Central memory CD8-positive, alpha-beta T cell (primary cell): Measurements from ENCODE around the gene ATOSB.
A peak's percentile ranks its signal among the peaks of the same experiment; 100 is the strongest.

Experiments used
- ATAC-seq: fragments of 150-1000 bp; cut with Tn5 transposase; replicated peaks from 2 replicates; pipeline ENCODE4 v1.10.0; 2022; ENCODE audit warnings: mild to moderate bottlenecking, moderate FRiP score, moderate number of reproducible peaks; ENCODE audit not compliant: poor library complexity, severe bottlenecking; ENCODE audit errors: extremely low read depth
- DNase-seq, 2 donors: peaks; one replicate each; pipeline ENCODE4 v3.0.0; 2021; ENCODE audit warnings: low spot score in 2 of 2
- H3K27ac Mint-ChIP-seq: one replicate; pipeline ENCODE4 v1.8.0; 2022; ENCODE audit warnings: low read depth, mild to moderate bottlenecking, moderate library complexity, mixed read lengths
- H3K27me3 Mint-ChIP-seq: one replicate; pipeline ENCODE4 v1.8.0; 2022; ENCODE audit warnings: mixed read lengths
- H3K36me3 Mint-ChIP-seq: one replicate; pipeline ENCODE4 v1.8.0; 2022; ENCODE audit warnings: mild to moderate bottlenecking, moderate library complexity, mixed read lengths; ENCODE audit not compliant: insufficient read depth
- H3K4me1 Mint-ChIP-seq: one replicate; pipeline ENCODE4 v1.8.0; 2022; ENCODE audit warnings: mixed read lengths
- H3K4me3 Mint-ChIP-seq: one replicate; pipeline ENCODE4 v1.8.0; 2022; ENCODE audit warnings: mild to moderate bottlenecking, moderate library complexity, mixed read lengths
- H3K9me3 Mint-ChIP-seq: one replicate; pipeline ENCODE4 v1.8.0; 2022; ENCODE audit warnings: mixed read lengths

The ATOSB gene

GRCh38 chr9:35096035-35096849 is 19.4 kb downstream of the ATOSB start, which contains the start of gene PIGO:
PIGO (minus strand) TSS chr9:35096591; CDS start chr9:35095565, 1,026 bp downstream.
- H3K27me3 Mint-ChIP-seq = no peaks in the 10 kb centered on the region
- no peaks in the 10 kb centered on the region for H3K9me3 Mint-ChIP-seq
- peaks cover 26% of the 10 kb centered on the region for H3K4me1 Mint-ChIP-seq
- H3K36me3 Mint-ChIP-seq = peaks cover 22% of the 10 kb centered on the region
- H3K4me3 Mint-ChIP-seq = peak within 1 kb of the TSS; percentile 82
- peak; percentile 83 to 86 for DNase-seq
- H3K27ac Mint-ChIP-seq = peak within 1 kb of the TSS; percentile 93
- ATAC-seq = peak; percentile 93

- Mint-ChIP-seq H3K9me3 (no peaks in the 10 kb centered on the region), H3K4me1 (peaks cover 20% of the 10 kb centered on the region), H3K36me3 (peaks cover 28% of the 10 kb centered on the region), H3K27ac (no peak overlapping the region), H3K27me3 (no peaks in the 10 kb centered on the region), H3K4me3 (no peak overlapping the region)
- ATAC-seq = no peak
- no peak for DNase-seq
These were observed 24.1 kb downstream of the ATOSB start for GRCh38 chr9:35091536-35091935.

- no peaks in the 10 kb centered on the region for H3K9me3 Mint-ChIP-seq
- no peak for DNase-seq
- H3K27ac Mint-ChIP-seq = no peak overlapping the region
- peaks cover 17% of the 10 kb centered on the region for H3K36me3 Mint-ChIP-seq
- no peak overlapping the region for H3K4me3 Mint-ChIP-seq
- peaks cover 13% of the 10 kb centered on the region for H3K4me1 Mint-ChIP-seq
- ATAC-seq = no peak
- no peaks in the 10 kb centered on the region for H3K27me3 Mint-ChIP-seq
These were observed 26.2 kb downstream of the ATOSB start for GRCh38 chr9:35089434-35089833.

GRCh38 chr9:35085078-35085477 is 30.6 kb downstream of the ATOSB start:
- no peaks in the 10 kb centered on the region for H3K27me3 Mint-ChIP-seq
- H3K27ac Mint-ChIP-seq = no peak overlapping the region
- no peak overlapping the region for H3K4me3 Mint-ChIP-seq
- peaks cover 16% of the 10 kb centered on the region for H3K36me3 Mint-ChIP-seq
- no peak for DNase-seq
- no peaks in the 10 kb centered on the region for H3K9me3 Mint-ChIP-seq
- peak; percentile 80 for ATAC-seq
- peaks cover 9% of the 10 kb centered on the region for H3K4me1 Mint-ChIP-seq

- Mint-ChIP-seq H3K27ac (peak within 1 kb of the TSS; percentile 74), H3K4me1 (peaks cover 31% of the 10 kb centered on the region), H3K4me3 (peak within 1 kb of the TSS; percentile 92), H3K27me3 (no peaks in the 10 kb centered on the region), H3K9me3 (no peaks in the 10 kb centered on the region), H3K36me3 (peaks cover 5% of the 10 kb centered on the region)
- ATAC-seq (peak; percentile 92), DNase-seq (peak; percentile 46 to 53)
These were observed 36.0 kb downstream of the ATOSB start, which contains the start of gene FANCG for GRCh38 chr9:35079426-35080341. FANCG (minus strand) TSS chr9:35079942; CDS start chr9:35079524, 418 bp downstream.

- DNase-seq (no peak), ATAC-seq (no peak)
- peaks cover 5% of the 10 kb centered on the region for H3K36me3 Mint-ChIP-seq
- peak overlapping the region; percentile 92 for H3K4me3 Mint-ChIP-seq
- no peaks in the 10 kb centered on the region for H3K27me3 Mint-ChIP-seq
- H3K27ac Mint-ChIP-seq = no peak overlapping the region
- peaks cover 31% of the 10 kb centered on the region for H3K4me1 Mint-ChIP-seq
- H3K9me3 Mint-ChIP-seq = no peaks in the 10 kb centered on the region
These were observed 36.6 kb downstream of the ATOSB start for GRCh38 chr9:35079041-35079425.

- H3K27me3 Mint-ChIP-seq = no peaks in the 10 kb centered on the region
These were observed 37.6 kb downstream of the ATOSB start for GRCh38 chr9:35078066-35078465.

GRCh38 chr9:35076848-35077247 is 38.8 kb downstream of the ATOSB start:
- no peak for ATAC-seq
- Mint-ChIP-seq H3K27me3 (no peaks in the 10 kb centered on the region), H3K9me3 (no peaks in the 10 kb centered on the region), H3K4me3 (no peak overlapping the region), H3K27ac (no peak overlapping the region), H3K36me3 (peaks cover 10% of the 10 kb centered on the region), H3K4me1 (peaks cover 42% of the 10 kb centered on the region)
- no peak for DNase-seq

More at GRCh38 chr9:35078066-35078465, 37.6 kb downstream of the ATOSB start:
- Mint-ChIP-seq H3K4me3 (peak overlapping the region; percentile 92), H3K4me1 (peaks cover 37% of the 10 kb centered on the region), H3K27ac (no peak overlapping the region), H3K36me3 (peaks cover 7% of the 10 kb centered on the region), H3K9me3 (no peaks in the 10 kb centered on the region)
- DNase-seq (no peak), ATAC-seq (no peak)

GRCh38 chr9:35075358-35075757 is 40.3 kb downstream of the ATOSB start:
- H3K4me3 Mint-ChIP-seq = no peak overlapping the region
- peaks cover 53% of the 10 kb centered on the region for H3K4me1 Mint-ChIP-seq
- no peak for ATAC-seq
- H3K27me3 Mint-ChIP-seq = no peaks in the 10 kb centered on the region
- H3K36me3 Mint-ChIP-seq = peaks cover 14% of the 10 kb centered on the region
- no peaks in the 10 kb centered on the region for H3K9me3 Mint-ChIP-seq
- H3K27ac Mint-ChIP-seq = no peak overlapping the region
- no peak for DNase-seq

GRCh38 chr9:35074791-35075190 is 40.9 kb downstream of the ATOSB start:
- Mint-ChIP-seq H3K4me1 (peaks cover 53% of the 10 kb centered on the region), H3K36me3 (peaks cover 11% of the 10 kb centered on the region)

GRCh38 chr9:35074141-35074540 is 41.5 kb downstream of the ATOSB start:
- Mint-ChIP-seq H3K27ac (no peak overlapping the region), H3K27me3 (no peaks in the 10 kb centered on the region), H3K36me3 (peaks cover 15% of the 10 kb centered on the region), H3K9me3 (no peaks in the 10 kb centered on the region), H3K4me3 (no peak overlapping the region), H3K4me1 (peaks cover 56% of the 10 kb centered on the region)
- ATAC-seq (no peak), DNase-seq (no peak)

More at GRCh38 chr9:35074791-35075190, 40.9 kb downstream of the ATOSB start:
- DNase-seq (no peak), ATAC-seq (no peak)
- no peaks in the 10 kb centered on the region for H3K9me3 Mint-ChIP-seq
- H3K27me3 Mint-ChIP-seq = no peaks in the 10 kb centered on the region
- no peak overlapping the region for H3K27ac Mint-ChIP-seq
- H3K4me3 Mint-ChIP-seq = no peak overlapping the region

GRCh38 chr9:35073279-35073612 is 42.4 kb downstream of the ATOSB start:
- ATAC-seq = no peak
- H3K36me3 Mint-ChIP-seq = peaks cover 24% of the 10 kb centered on the region

More at GRCh38 chr9:35073279-35073612, 42.4 kb downstream of the ATOSB start:
- Mint-ChIP-seq H3K4me1 (peaks cover 56% of the 10 kb centered on the region), H3K4me3 (peak overlapping the region; percentile 83), H3K27me3 (no peaks in the 10 kb centered on the region), H3K9me3 (no peaks in the 10 kb centered on the region), H3K27ac (peak overlapping the region; percentile 94)
- DNase-seq = no peak
